ENCODE results near the gene RFX5.

RFX5 gene

GRCh38 chr1:151315565-151316235, 31.4 kb downstream of the RFX5 start:
- no peak for DNase-seq

- no peak for DNase-seq
These were observed 32.7 kb downstream of the RFX5 start for GRCh38 chr1:151314137-151314875.

GRCh38 chr1:151313501-151313900, 33.6 kb downstream of the RFX5 start:
- DNase-seq, result no peak

GRCh38 chr1:151312826-151313225, 34.2 kb downstream of the RFX5 start:
- DNase-seq, result no peak

- no peak for DNase-seq
These were observed 34.6 kb downstream of the RFX5 start for GRCh38 chr1:151312411-151312810.

GRCh38 chr1:151311589-151312331, 35.3 kb downstream of the RFX5 start:
- peak; percentile 77 for DNase-seq

- no peak for DNase-seq
These were observed 36.0 kb downstream of the RFX5 start for GRCh38 chr1:151311011-151311410.

- DNase-seq, result no peak
These were observed 37.2 kb downstream of the RFX5 start for GRCh38 chr1:151309811-151310323.

GRCh38 chr1:151294742-151295462, 52.1 kb downstream of the RFX5 start:
- no peak for DNase-seq

GRCh38 chr1:151293093-151293492, 54.0 kb downstream of the RFX5 start:
- DNase-seq, result no peak

GRCh38 chr1:151292207-151293030, 54.6 kb downstream of the RFX5 start:
- no peak for DNase-seq

- DNase-seq, result no peak
These were observed 56.2 kb downstream of the RFX5 start for GRCh38 chr1:151290709-151291303.

All from stimulated activated CD4-positive, alpha-beta T cell treated with anti-CD3 and anti-CD28 coated beads, Interleukin-4, amount 100 ng/mL, for 1 hour (primary cell).